Activated CD4-positive, alpha-beta T cell treated with anti-CD3 and anti-CD28 coated beads, Interleukin-2, Interleukin-6, amounts not matched to agents 100 ng/mL and 50 ng/mL, durations not matched to agents 16 hours and 8 hours (primary cell): ENCODE results near the gene KANSL1.

Experiments used
- DNase-seq: peaks from one replicate; pipeline ENCODE4 v3.0.0-alpha.2; 2020

Gene KANSL1

GRCh38 chr17:46167267-46167666, 26.0 kb downstream of the KANSL1 start:
- DNase-seq = no peak

GRCh38 chr17:46166692-46167249, 26.5 kb downstream of the KANSL1 start:
- DNase-seq = no peak

GRCh38 chr17:46163929-46164594, 29.2 kb downstream of the KANSL1 start:
- no peak for DNase-seq

- DNase-seq = no peak
Measured at GRCh38 chr17:46163316-46163715, 29.9 kb downstream of the KANSL1 start.

GRCh38 chr17:46162866-46163265, 30.4 kb downstream of the KANSL1 start:
- no peak for DNase-seq

GRCh38 chr17:46160169-46160568, 33.1 kb downstream of the KANSL1 start:
- DNase-seq = no peak

GRCh38 chr17:46159686-46160085, 33.5 kb downstream of the KANSL1 start:
- no peak for DNase-seq

- no peak for DNase-seq
Measured at GRCh38 chr17:46158323-46159296, 34.6 kb downstream of the KANSL1 start.

- DNase-seq = no peak
Measured at GRCh38 chr17:46157443-46158062, 35.7 kb downstream of the KANSL1 start.

- DNase-seq = peak; percentile 51
Measured at GRCh38 chr17:46154151-46154816, 38.9 kb downstream of the KANSL1 start.

- DNase-seq = no peak
Measured at GRCh38 chr17:46152423-46152822, 40.8 kb downstream of the KANSL1 start.

- no peak for DNase-seq
Measured at GRCh38 chr17:46151762-46152161, 41.5 kb downstream of the KANSL1 start.

GRCh38 chr17:46150216-46150963, 42.8 kb downstream of the KANSL1 start:
- no peak for DNase-seq

GRCh38 chr17:46148247-46148646, 45.0 kb downstream of the KANSL1 start:
- no peak for DNase-seq

GRCh38 chr17:46147296-46147695, 45.9 kb downstream of the KANSL1 start:
- DNase-seq = no peak

- no peak for DNase-seq
Measured at GRCh38 chr17:46144246-46144645, 49.0 kb downstream of the KANSL1 start.

- no peak for DNase-seq
Measured at GRCh38 chr17:46143827-46144236, 49.4 kb downstream of the KANSL1 start.

- DNase-seq = peak; percentile 30
Measured at GRCh38 chr17:46141645-46142044, 51.6 kb downstream of the KANSL1 start.

- DNase-seq = no peak
Measured at GRCh38 chr17:46140645-46141197, 52.5 kb downstream of the KANSL1 start.

- no peak for DNase-seq
Measured at GRCh38 chr17:46139432-46140210, 53.6 kb downstream of the KANSL1 start.

GRCh38 chr17:46138473-46138872, 54.8 kb downstream of the KANSL1 start:
- no peak for DNase-seq
